HTERT RPE-1 (cell line): ENCODE measurements around the gene USP25.
"Not testable (repeated sequence)": the region's sequence is repeated elsewhere in the genome, so short reads cannot be mapped to it uniquely, and the experiment has no call there.

Experiments
- in situ Hi-C: fragments of 300-500 bp; cut with MboI; formaldehyde crosslinking; loops from 4 replicates; pipeline ENCODE4 v1.14.3; 2020; ENCODE audit warnings: low sequenced_read_pairs

Gene USP25

GRCh38 chr21:15730484-15731242 is 881 bp downstream of the USP25 start:
- in situ Hi-C loops: no loop called here

GRCh38 chr21:15731243-15731613 is 1.4 kb downstream of the USP25 start:
- in situ Hi-C loops: no loop called here

- in situ Hi-C loops: no loop called here
Measured at GRCh38 chr21:15732290-15732995, 2.7 kb downstream of the USP25 start.

- in situ Hi-C loops: no loop called here
Measured at GRCh38 chr21:15732996-15733329, 3.2 kb downstream of the USP25 start.

GRCh38 chr21:15735409-15735808 is 5.6 kb downstream of the USP25 start:
- in situ Hi-C loops: no loop called here

GRCh38 chr21:15735931-15736330 is 6.1 kb downstream of the USP25 start:
- in situ Hi-C loops: not testable (repeated sequence)

GRCh38 chr21:15738779-15739178 is 9.0 kb downstream of the USP25 start:
- in situ Hi-C loops: not testable (repeated sequence)

- in situ Hi-C loops: no loop called here
Measured at GRCh38 chr21:15740383-15740782, 10.6 kb downstream of the USP25 start.

GRCh38 chr21:15741510-15741909 is 11.7 kb downstream of the USP25 start:
- in situ Hi-C loops: no loop called here

- in situ Hi-C loops: no loop called here
Measured at GRCh38 chr21:15742052-15742670, 12.4 kb downstream of the USP25 start.

- in situ Hi-C loops: no loop called here
Measured at GRCh38 chr21:15742694-15743093, 12.9 kb downstream of the USP25 start.

- in situ Hi-C loops: no loop called here
Measured at GRCh38 chr21:15743593-15743992, 13.8 kb downstream of the USP25 start.

- in situ Hi-C loops: no loop called here
Measured at GRCh38 chr21:15744926-15745325, 15.1 kb downstream of the USP25 start.

GRCh38 chr21:15748586-15748985 is 18.8 kb downstream of the USP25 start:
- in situ Hi-C loops: no loop called here

GRCh38 chr21:15749082-15749860 is 19.5 kb downstream of the USP25 start:
- in situ Hi-C loops: no loop called here

GRCh38 chr21:15749861-15750159 is 20.0 kb downstream of the USP25 start:
- in situ Hi-C loops: no loop called here

GRCh38 chr21:15751037-15751436 is 21.3 kb downstream of the USP25 start:
- in situ Hi-C loops: no loop called here

- in situ Hi-C loops: no loop called here
Measured at GRCh38 chr21:15751546-15751945, 21.8 kb downstream of the USP25 start.

- in situ Hi-C loops: no loop called here
Measured at GRCh38 chr21:15752763-15753407, 23.1 kb downstream of the USP25 start.

GRCh38 chr21:15753741-15754140 is 24.0 kb downstream of the USP25 start:
- in situ Hi-C loops: no loop called here

GRCh38 chr21:15754640-15755039 is 24.9 kb downstream of the USP25 start:
- in situ Hi-C loops: no loop called here
